Measurements from ENCODE around the gene SPOCK1.

Gene SPOCK1

DNA sequence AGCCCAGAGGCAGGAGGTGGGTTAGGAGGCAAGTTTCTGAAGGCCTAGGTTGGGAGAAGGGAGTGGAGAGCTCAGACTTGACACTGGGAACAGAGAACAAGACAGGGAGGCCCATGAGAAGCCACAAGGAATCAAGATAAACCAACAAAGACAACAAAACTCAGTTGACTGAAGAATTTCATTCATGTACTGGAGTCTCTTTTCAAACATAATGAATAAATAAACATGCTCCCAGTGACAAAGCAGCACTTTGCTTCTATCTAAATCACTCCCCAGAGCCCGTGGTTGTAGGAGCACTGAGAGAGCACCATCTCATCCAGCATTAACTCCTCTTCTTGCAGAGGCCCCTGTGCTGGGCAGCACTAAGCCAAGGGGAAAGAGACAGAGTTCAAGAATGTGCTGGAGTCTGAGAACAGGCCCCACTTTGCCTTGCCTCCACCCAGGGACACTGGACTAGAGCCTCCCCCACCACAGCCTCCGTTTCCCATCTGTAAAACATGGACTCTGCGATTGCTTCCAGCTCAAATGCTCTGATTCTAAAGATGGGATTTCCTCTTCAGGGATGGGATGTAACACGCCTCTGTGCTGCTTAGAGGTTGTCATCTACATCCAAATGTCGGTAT is 282.0 kb downstream of the SPOCK1 start:
- ChIA-PET CTCF (no interaction called here), POLR2A (no interaction called here)
- TF ChIP-seq, protein P1, sequence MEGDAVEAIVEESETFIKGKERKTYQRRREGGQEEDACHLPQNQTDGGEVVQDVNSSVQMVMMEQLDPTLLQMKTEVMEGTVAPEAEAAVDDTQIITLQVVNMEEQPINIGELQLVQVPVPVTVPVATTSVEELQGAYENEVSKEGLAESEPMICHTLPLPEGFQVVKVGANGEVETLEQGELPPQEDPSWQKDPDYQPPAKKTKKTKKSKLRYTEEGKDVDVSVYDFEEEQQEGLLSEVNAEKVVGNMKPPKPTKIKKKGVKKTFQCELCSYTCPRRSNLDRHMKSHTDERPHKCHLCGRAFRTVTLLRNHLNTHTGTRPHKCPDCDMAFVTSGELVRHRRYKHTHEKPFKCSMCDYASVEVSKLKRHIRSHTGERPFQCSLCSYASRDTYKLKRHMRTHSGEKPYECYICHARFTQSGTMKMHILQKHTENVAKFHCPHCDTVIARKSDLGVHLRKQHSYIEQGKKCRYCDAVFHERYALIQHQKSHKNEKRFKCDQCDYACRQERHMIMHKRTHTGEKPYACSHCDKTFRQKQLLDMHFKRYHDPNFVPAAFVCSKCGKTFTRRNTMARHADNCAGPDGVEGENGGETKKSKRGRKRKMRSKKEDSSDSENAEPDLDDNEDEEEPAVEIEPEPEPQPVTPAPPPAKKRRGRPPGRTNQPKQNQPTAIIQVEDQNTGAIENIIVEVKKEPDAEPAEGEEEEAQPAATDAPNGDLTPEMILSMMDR (IDR thresholded peaks at IDR 0.05; ENCODE audit: control extremely low read depth, extremely low read depth, low read depth, missing control alignments), result no peak
- DNase-seq (ENCODE audit: extremely low spot score), result no peak

DNA sequence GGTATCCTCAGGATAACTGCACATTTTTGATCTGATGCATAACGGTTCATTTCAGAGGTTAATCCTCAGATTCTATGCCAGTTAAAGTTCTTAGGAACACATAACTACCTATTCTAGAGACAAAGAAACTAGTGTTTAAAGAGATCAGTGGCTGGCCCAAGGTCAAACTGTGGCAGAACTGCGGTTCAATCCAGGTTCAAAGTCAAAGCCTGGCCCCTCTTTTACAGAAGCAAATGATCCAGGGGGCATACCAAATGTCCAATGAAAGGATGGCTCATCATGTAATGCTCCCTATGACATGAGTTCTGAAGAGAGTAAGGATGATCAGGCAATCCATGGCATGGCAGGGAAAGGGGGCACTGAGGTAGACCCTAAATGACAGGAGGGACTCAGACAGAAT is 283.3 kb downstream of the SPOCK1 start:
- POLR2A ChIA-PET, result no interaction called here
- DNase-seq (ENCODE audit: extremely low spot score), result no peak
- CTCF ChIA-PET, result interaction anchor here (1.9 kb wide), 1 partner anchor 9 kb away, joined by 4 read pairs; no protein-coding TSS in a partner anchor
- TF ChIP-seq, protein P1 (IDR thresholded peaks at IDR 0.05; ENCODE audit: control extremely low read depth, extremely low read depth, low read depth, missing control alignments), result no peak

DNA sequence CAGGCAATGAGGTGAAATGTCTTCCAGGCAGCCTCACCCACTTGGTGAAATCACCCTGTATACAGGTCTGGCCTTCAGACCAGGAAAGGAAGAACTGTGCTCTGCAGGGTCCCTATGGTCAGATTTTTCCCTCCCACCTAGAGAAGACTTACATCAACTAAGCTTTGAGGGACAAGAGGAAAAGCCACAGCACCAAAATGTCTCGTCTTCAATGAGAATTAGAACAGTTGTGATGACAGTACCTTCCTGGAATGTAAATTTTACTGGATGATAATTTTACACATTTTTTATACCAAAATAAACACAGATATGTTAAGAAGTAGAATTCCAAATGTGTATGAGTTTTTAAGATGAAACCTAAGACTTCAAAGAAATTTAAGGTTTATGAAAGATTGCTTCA is 283.9 kb downstream of the SPOCK1 start:
- POLR2A ChIA-PET, result no interaction called here
- CTCF ChIA-PET, result interaction anchor here (1.2 to 1.9 kb wide), 2 partner anchors 9 to 13 kb away, joined by 3 to 4 read pairs; no protein-coding TSS in a partner anchor
- DNase-seq (ENCODE audit: extremely low spot score), result no peak
- TF ChIP-seq, protein P1 (IDR thresholded peaks at IDR 0.05; ENCODE audit: control extremely low read depth, extremely low read depth, low read depth, missing control alignments), result no peak

DNA sequence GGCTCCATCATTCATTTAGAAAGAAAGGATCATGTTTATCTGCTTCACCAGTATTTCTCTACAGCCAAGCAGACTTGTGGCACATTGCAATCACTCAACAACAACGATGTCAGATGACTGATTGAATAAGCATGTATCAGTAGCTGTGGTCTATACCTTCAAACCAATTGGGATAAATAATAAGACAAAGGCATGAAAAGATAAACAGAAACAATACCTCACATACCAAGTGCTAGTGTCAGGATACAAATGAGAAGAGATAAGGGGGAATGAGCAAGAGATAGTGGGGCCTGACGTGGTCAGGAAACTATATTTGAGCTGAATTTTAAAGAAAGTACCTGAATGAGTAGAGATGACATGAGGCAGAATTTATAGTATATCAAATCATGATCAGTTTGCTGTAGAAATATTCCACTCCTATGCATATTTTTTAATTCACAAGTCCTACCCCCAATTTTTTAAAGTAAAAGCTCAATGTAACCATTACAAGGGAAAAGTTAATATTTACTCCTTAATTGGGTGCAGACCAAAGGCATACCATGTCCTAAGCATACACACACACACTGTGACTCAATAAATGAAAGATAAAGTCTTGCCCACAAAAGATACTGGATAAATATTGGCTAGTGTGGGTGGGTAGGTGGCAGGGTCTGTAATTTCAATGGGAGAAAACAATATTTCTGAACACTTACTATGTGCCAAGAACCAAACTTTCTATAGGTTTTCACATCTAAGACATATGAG is 284.5 kb downstream of the SPOCK1 start:
- POLR2A ChIA-PET, result no interaction called here
- CTCF ChIA-PET, result interaction anchor here (1.2 to 1.9 kb wide), 2 partner anchors 10 to 12 kb away, joined by 3 to 4 read pairs; no protein-coding TSS in a partner anchor
- TF ChIP-seq, protein P1 (IDR thresholded peaks at IDR 0.05; ENCODE audit: control extremely low read depth, extremely low read depth, low read depth, missing control alignments), result no peak
- DNase-seq (ENCODE audit: extremely low spot score), result no peak

DNA sequence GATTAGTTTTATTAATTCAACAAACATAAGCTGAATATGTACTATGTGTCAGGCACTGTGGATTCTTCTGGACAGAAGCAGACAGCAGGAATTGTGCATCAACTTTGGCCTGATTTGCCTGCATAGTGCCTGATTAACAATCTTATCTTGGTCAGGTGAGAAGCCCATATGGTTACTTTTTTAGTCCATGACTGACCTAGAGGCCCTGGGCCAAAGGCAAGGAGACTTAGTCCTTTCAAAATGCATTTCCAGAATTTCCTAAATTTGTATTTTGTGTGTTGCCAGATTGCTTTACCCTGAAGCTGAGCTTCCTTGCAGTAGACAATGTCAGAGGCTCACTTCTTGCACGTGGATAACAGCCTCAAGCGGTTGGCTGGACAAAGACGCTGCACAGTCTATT is 286.7 kb downstream of the SPOCK1 start:
- ChIA-PET POLR2A (no interaction called here), CTCF (interaction anchor here (1.6 kb wide), 1 partner anchor 13 kb away, joined by 6 read pairs; no protein-coding TSS in a partner anchor)
- no peak for DNase-seq (ENCODE audit: extremely low spot score)
- TF ChIP-seq, protein P1 (IDR thresholded peaks at IDR 0.05; ENCODE audit: control extremely low read depth, extremely low read depth, low read depth, missing control alignments), result no peak

DNA sequence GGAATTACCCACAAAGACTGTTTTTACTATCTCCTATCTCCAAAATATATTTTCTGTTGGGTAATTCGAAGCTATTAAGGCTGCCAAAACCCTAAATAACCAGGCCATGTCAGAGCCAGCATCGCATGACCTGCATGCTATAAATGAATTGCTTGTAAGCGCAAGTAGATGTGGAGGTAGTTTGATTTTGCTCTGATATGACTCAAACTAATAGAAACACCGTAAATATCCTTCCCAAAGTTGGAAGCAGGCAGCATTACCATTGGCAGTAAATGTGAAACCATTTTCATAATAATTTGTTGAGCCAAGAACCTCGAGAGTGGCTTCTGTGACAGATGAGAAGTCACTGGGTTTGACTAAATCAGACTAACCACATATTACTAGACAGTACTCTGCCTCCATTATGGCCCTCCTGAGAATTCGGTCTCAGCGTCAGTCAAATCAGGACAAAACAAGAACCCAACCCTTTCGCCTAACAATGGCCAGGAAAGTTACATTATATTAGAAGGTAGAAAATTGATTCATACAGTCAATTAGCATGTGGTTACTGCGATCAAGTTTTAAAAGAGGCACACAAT is 289.8 kb downstream of the SPOCK1 start:
- ChIA-PET POLR2A (no interaction called here), CTCF (no interaction called here)
- TF ChIP-seq, protein P1 (IDR thresholded peaks at IDR 0.05; ENCODE audit: control extremely low read depth, extremely low read depth, low read depth, missing control alignments), result no peak
- no peak for DNase-seq (ENCODE audit: extremely low spot score)

Data from GM10248 (cell line).